Psoas muscle (tissue), 8 donors: ENCODE data around the gene B3GAT1. TPM values are rescaled to one million over a fixed set of nuclear protein-coding genes. Genes with fewer than 3 reads are reported as not detected.
A peak's percentile ranks its signal among the peaks of the same experiment; 100 is the strongest.
"Not testable (repeated sequence)": the region's sequence is repeated elsewhere in the genome, so short reads cannot be mapped to it uniquely, and the experiment has no call there.

ENCODE experiments used
- ATAC-seq, 4 donors: fragments of 200-7000 bp; cut with Tn5 transposase; one replicate each; pipeline ENCODE4 v1.9.1; 2020; ENCODE audit warnings: moderate library complexity in 3 of 4, mild to moderate bottlenecking in 2 of 4
- DNase-seq, 2 donors: peaks; one replicate each; pipeline ENCODE4 v3.0.0-alpha.2; 2020
- H3K27ac ChIP-seq: fragments of 200-600 bp; one replicate; pipeline ENCODE4 v1.8.0; 2022
- H3K27me3 ChIP-seq, 3 donors: fragments of 200-600 bp in 1 of 3; one replicate each; pipeline versions ENCODE4 v1.6.1 to v1.8.0; 2013 to 2022; ENCODE audit warnings: low read length in 2 of 3, mild to moderate bottlenecking in 2 of 3, moderate library complexity in 1 of 3; ENCODE audit not compliant: insufficient read depth in 3 of 3
- H3K36me3 ChIP-seq, 2 donors: fragments of 200-600 bp in 1 of 2; one replicate each; pipeline versions ENCODE4 v1.6.1 to v1.8.0; 2013 to 2022; ENCODE audit warnings: low read depth in 1 of 2, mild to moderate bottlenecking in 1 of 2, moderate library complexity in 1 of 2; ENCODE audit not compliant: insufficient read depth in 1 of 2
- H3K4me1 ChIP-seq: fragments of 200-600 bp; one replicate; pipeline ENCODE4 v1.8.0; 2022
- H3K4me3 ChIP-seq: fragments of 200-600 bp; one replicate; pipeline ENCODE4 v1.8.0; 2022; ENCODE audit warnings: mild to moderate bottlenecking
- H3K9me3 ChIP-seq: fragments of 200-600 bp; one replicate; pipeline ENCODE4 v1.8.0; 2022
- WGBS, 3 donors: extraction: QIAGEN DNeasy Blood & Tissue Kit; methylation state at CpG; one replicate each; pipeline versions ENCODE4 v1.1.6 to v1.1.7; 2013; 5-methylcytosine and 5-hydroxymethylcytosine counted together
- intact Hi-C, 2 donors: fragments of 100-400 bp; cut with DNase I; formaldehyde crosslinking; loops; one replicate each; pipeline versions ENCODE4 v1.11.0 to v1.14.2; 2022
- polyA plus RNA-seq, 3 donors: library from polyadenylated mRNA; stranded (reverse); fragments of 200-250 nt; gene quantifications; one replicate each; pipeline ENCODE4 v1.2.3, GENCODE V29; 2013
- total RNA-seq, 4 donors: library from RNA; stranded (reverse); fragmentation: NEBNext Ultra II Directional in 2 of 4; extraction: Animal tissue kit (Norgen Biotek cat#: 25700) in 2 of 4; gene quantifications; one replicate each; pipeline versions ENCODE4 v1.2.1 to v1.2.4, GENCODE V29; 2021 to 2023
- TF ChIP-seq, protein P1 (sequence below): fragments of 200-600 bp; IDR thresholded peaks from one replicate; pipeline ENCODE4 v1.8.0; 2022; ENCODE audit warnings: antibody characterized with exemption
- donor health status: healthy with polysubstance abuse.
- donor health status: DM: no; HTN: no; CAD: no; lungs with moderate emphysema.
- donor health status: Bipolar disorder and iron deficiency.
- donor health status: healthy.
- donor health status: DM: yes; HTN: yes; CAD: no.
- donor health status: DM: no; HTN: no; CAD: no.
- donor health status: DM: no; HTN: no; CAD: no.
- donor health status: DM: yes; HTN: yes; CAD: no.

B3GAT1 gene
- total and polyA plus RNA-seq, 7 donors, result 0.01 to 0.13 (median 0.06) TPM; not detected in 3

DNA sequence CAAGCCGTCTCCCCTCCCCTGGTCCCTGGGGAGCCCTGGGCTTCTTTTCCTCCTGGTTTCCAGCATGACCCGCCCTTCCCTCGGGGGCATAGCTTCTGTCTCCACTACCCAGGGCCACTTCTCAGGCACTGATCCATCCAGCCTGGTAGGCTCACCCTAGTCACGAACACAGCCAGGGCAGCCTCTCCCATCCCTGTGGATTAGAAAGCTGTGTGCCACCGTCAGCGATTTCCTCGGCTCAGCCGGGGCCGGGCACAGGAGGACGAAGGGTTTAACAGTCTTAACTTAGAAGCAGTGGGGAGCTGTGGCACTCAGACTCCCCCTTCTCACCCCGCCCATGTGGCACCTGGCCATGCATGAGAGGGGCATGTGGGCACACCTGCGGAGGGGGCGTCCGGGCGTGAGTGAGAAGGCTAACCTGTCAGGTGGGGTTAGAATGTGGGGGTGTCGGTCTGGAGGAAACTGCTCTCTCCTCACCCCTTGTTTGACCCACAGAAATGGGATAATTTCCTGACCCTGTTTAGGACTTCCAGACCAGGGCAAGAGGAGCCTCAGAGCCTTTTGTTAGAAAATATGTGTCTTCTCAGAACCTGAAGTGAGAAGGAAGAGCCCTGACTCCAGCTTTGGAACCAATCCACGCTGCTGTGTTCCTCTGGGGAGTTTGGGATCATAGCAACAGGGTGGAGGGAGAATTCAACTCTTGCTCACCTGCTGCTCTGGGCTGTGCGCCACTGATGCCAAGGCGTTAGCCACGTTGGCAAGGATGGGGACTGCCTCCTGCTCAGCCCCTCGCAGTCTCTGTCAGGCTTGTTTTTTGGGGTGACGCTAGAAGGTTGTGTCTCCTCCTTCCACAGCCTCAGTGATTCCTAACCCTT is 65.7 kb downstream of the B3GAT1 start:
- H3K36me3 ChIP-seq, result no peaks in the 10 kb centered on the region
- H3K27me3 ChIP-seq, result no peaks in the 10 kb centered on the region
- no peaks in the 10 kb centered on the region for H3K9me3 ChIP-seq
- 61 to 71% (median 66%) methylated on average over 22 of the region's 22 CpGs for WGBS, 3 donors
- H3K27ac ChIP-seq, result no peak overlapping the region
- intact Hi-C loops, result no loop called here
- TF ChIP-seq, protein P1, sequence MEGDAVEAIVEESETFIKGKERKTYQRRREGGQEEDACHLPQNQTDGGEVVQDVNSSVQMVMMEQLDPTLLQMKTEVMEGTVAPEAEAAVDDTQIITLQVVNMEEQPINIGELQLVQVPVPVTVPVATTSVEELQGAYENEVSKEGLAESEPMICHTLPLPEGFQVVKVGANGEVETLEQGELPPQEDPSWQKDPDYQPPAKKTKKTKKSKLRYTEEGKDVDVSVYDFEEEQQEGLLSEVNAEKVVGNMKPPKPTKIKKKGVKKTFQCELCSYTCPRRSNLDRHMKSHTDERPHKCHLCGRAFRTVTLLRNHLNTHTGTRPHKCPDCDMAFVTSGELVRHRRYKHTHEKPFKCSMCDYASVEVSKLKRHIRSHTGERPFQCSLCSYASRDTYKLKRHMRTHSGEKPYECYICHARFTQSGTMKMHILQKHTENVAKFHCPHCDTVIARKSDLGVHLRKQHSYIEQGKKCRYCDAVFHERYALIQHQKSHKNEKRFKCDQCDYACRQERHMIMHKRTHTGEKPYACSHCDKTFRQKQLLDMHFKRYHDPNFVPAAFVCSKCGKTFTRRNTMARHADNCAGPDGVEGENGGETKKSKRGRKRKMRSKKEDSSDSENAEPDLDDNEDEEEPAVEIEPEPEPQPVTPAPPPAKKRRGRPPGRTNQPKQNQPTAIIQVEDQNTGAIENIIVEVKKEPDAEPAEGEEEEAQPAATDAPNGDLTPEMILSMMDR, result no peak
- no peak for DNase-seq
- ATAC-seq, result no peak
- no peak overlapping the region for H3K4me3 ChIP-seq
- H3K4me1 ChIP-seq, result no peaks in the 10 kb centered on the region

DNA sequence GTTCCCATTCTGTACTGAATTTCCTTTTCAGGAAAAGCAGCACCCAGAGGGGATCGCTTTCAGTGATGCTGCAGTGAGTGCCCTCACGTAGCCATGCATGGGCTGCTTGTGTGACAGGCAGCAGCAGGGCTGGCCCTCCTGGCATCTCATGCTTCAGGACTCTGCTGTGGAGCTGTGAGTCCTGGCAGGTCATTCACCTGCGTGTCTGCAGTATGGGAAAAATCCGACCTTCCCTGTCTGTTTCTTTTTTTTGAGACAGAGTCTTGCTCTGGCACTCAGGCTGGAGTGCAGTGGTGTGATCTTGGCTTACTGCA is 66.8 kb downstream of the B3GAT1 start:
- H3K27me3 ChIP-seq, result no peaks in the 10 kb centered on the region
- H3K4me1 ChIP-seq, result no peaks in the 10 kb centered on the region
- no peak overlapping the region for H3K4me3 ChIP-seq
- no peak for ATAC-seq
- no peaks in the 10 kb centered on the region for H3K9me3 ChIP-seq
- intact Hi-C loops, result no loop called here
- H3K36me3 ChIP-seq, result no peaks in the 10 kb centered on the region
- DNase-seq, result no peak
- no peak overlapping the region for H3K27ac ChIP-seq
- WGBS, 3 donors, result 82 to 94% (median 87%) methylated on average over 4 of the region's 4 CpGs
- TF ChIP-seq, protein P1, result no peak

DNA sequence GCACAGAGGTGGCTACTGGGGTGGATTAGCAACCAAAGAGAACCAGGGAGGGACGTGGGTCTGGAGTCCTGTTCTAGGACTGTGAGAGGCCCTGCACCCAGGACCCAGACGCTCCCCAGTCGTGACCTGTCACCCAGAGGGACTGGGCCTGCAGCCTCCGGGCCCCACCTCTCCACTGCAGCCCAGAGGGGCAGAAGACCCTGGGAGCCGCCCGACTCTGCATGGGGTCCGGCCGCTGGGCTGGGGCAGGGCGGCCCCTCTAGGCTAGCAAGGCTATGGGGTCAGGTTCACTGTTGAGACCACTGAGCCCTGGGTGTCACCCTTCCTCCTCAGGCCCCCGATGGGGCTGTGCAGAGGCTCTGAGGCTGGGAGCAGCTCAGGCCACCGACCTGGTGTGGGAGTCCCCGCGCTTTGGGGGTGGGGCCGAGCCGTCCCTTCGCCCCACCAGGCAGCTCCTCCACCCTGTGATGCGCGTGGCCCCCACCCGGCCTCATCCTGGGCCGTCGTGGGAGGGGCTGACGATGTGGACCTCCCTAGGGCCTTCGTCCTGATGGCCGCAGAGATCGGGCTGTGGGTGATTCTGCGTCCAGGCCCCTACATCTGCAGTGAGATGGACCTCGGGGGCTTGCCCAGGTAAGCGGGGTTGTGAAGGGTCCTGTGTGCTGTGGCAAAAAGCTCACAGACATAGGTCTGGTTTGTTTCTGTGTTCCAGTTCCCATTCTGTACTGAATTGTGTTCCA is 67.4 kb downstream of the B3GAT1 start:
- H3K4me3 ChIP-seq, intact Hi-C loops, H3K9me3 ChIP-seq, H3K27me3 ChIP-seq, H3K36me3 ChIP-seq, DNase-seq, H3K4me1 ChIP-seq, H3K27ac ChIP-seq: not testable (repeated sequence)
- peak in 1 of 4 donors; percentile 23 for ATAC-seq
- WGBS, 3 donors, result 85 to 91% (median 90%) methylated on average over 16 to 27 of the region's 28 CpGs

DNA sequence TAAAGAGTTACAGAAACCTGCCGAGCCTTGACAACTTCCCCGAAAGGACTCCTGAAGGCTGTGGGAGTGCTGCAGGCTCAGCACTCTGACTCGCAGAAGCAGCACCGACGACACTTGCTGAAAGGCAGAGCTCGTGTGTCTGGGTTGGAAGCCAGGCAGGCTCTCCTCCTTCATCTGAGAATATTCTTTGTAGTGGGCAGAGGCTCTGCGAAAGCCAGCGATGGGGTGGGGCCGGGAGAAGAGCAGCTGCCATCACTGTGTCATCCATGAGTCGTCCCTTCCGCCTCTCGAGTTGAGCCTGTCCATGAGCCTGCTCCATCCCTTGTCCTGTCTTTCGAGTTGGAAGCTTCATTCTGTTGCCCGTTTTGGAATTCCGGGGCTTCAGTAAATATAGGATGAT is 68.4 kb downstream of the B3GAT1 start:
- Histone ChIP-seq H3K27ac (no peak overlapping the region), H3K4me3 (no peak overlapping the region), H3K9me3 (no peaks in the 10 kb centered on the region), H3K4me1 (no peaks in the 10 kb centered on the region), H3K27me3 (no peaks in the 10 kb centered on the region), H3K36me3 (no peaks in the 10 kb centered on the region)
- intact Hi-C loops, result no loop called here
- DNase-seq (no peak), ATAC-seq (no peak)
- TF ChIP-seq, protein P1, result no peak
- 69 to 72% (median 70%) methylated on average over 15 of the region's 15 CpGs for WGBS, 3 donors

DNA sequence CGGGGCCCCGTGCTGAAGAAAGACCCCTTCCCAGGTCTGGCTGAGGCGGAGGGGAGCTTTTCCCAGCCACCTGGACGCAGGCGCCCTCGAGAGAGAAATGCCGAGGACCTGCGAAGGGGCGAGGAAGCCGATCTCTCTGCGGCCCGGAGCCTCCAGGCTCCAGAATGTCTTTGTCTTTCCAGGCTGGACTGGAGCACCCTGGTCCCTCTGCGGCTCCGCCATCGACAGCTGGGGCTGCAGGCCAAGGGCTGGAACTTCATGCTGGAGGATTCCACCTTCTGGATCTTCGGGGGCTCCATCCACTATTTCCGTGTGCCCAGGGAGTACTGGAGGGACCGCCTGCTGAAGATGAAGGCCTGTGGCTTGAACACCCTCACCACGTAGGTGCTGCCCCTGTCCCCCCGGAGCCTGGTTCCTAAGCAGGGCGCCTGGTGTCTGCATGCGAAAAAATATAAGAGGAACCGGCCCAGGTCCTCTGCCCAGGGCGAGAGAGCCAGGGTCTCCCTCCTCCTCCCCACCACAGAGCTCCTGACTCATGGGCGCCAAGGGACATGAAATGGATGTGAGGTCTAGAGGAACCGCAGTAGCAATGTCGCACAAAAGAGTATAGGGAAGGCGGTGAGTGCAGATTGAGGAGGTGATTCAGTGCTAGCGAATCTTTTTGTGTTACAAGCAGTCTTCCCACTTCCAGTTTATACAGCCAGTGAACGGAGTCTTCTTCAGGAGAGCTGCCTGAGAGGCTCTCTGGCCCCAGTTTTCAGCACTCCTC is 69.3 kb downstream of the B3GAT1 start:
- ATAC-seq, result no peak
- H3K27ac ChIP-seq, result no peak overlapping the region
- H3K4me1 ChIP-seq, result no peaks in the 10 kb centered on the region
- 84 to 92% (median 89%) methylated on average over 27 to 30 of the region's 30 CpGs for WGBS, 3 donors
- no peak overlapping the region for H3K4me3 ChIP-seq
- H3K27me3 ChIP-seq, result no peaks in the 10 kb centered on the region
- TF ChIP-seq, protein P1, result no peak
- no peaks in the 10 kb centered on the region for H3K36me3 ChIP-seq
- DNase-seq, result no peak
- no peaks in the 10 kb centered on the region for H3K9me3 ChIP-seq
- intact Hi-C loops, result no loop called here
